Trophoblast cell (in vitro differentiated cells and primary cell): ENCODE results near the gene FAM13C.
A peak's percentile ranks its signal among the peaks of the same experiment; 100 is the strongest.

ENCODE experiments used
- DNase-seq, 2 donors: peaks; one replicate each; pipeline ENCODE4 v3.0.0-alpha.2; 2016
- H2AFZ ChIP-seq: 2 replicates; pipeline ENCODE4 v1.6.1; 2013; ENCODE audit warnings: low read length, moderate library complexity, mild to moderate bottlenecking; ENCODE audit not compliant: insufficient read depth, poor library complexity
- H2AK5ac ChIP-seq: 2 replicates; pipeline ENCODE4 v1.6.1; 2013; ENCODE audit warnings: mild to moderate bottlenecking, low read length
- H2BK120ac ChIP-seq: 2 replicates; pipeline ENCODE4 v1.6.1; 2013; ENCODE audit warnings: low read length, mild to moderate bottlenecking, moderate library complexity; ENCODE audit not compliant: insufficient read depth, poor library complexity
- H2BK12ac ChIP-seq: 2 replicates; pipeline ENCODE4 v1.6.1; 2013; ENCODE audit warnings: mild to moderate bottlenecking, low read length, moderate library complexity
- H2BK5ac ChIP-seq: 2 replicates; pipeline ENCODE4 v1.6.1; 2013; ENCODE audit warnings: low read length, low read depth, moderate library complexity, mild to moderate bottlenecking; ENCODE audit not compliant: poor library complexity
- H3K14ac ChIP-seq: 2 replicates; pipeline ENCODE4 v1.6.1; 2013; ENCODE audit warnings: mild to moderate bottlenecking, low read length
- H3K18ac ChIP-seq: 2 replicates; pipeline ENCODE4 v1.6.1; 2013; ENCODE audit warnings: mild to moderate bottlenecking, low read length
- H3K23ac ChIP-seq: 2 replicates; pipeline ENCODE4 v1.6.1; 2013; ENCODE audit warnings: low read length
- H3K27ac ChIP-seq: 2 replicates; pipeline ENCODE4 v1.5.1; 2013; ENCODE audit warnings: low read depth, mild to moderate bottlenecking, inconsistent platforms, low read length, moderate library complexity
- H3K27me3 ChIP-seq: 2 replicates; pipeline ENCODE4 v1.6.1; 2013; ENCODE audit warnings: inconsistent platforms, mild to moderate bottlenecking, low read length, moderate library complexity; ENCODE audit not compliant: insufficient read depth
- H3K36me3 ChIP-seq, 2 experiments: 1 replicate in 1 of 2; 2 replicates in 1 of 2; pipeline ENCODE4 v1.6.1; 2013; ENCODE audit warnings: low read length in 2 of 2, mild to moderate bottlenecking in 2 of 2, moderate library complexity in 1 of 2; ENCODE audit not compliant: insufficient read depth in 2 of 2, control insufficient read depth in 1 of 2
- H3K4ac ChIP-seq: 2 replicates; pipeline ENCODE4 v1.6.1; 2013; ENCODE audit warnings: low read depth, mild to moderate bottlenecking, low read length, moderate library complexity
- H3K4me1 ChIP-seq, 2 experiments: 1 replicate in 1 of 2; 2 replicates in 1 of 2; pipeline ENCODE4 v1.6.1; 2013; ENCODE audit warnings: low read length in 2 of 2, mild to moderate bottlenecking in 2 of 2, moderate library complexity in 1 of 2; ENCODE audit not compliant: insufficient read depth in 2 of 2, control insufficient read depth in 1 of 2
- H3K4me2 ChIP-seq: 2 replicates; pipeline ENCODE4 v1.6.1; 2013; ENCODE audit warnings: inconsistent platforms, mild to moderate bottlenecking, low read length, moderate library complexity
- H3K4me3 ChIP-seq: 2 replicates; pipeline ENCODE4 v1.5.1; 2013; ENCODE audit warnings: mild to moderate bottlenecking, low read depth, low read length, inconsistent platforms
- H3K79me1 ChIP-seq: one replicate; pipeline ENCODE4 v1.6.1; 2013; ENCODE audit warnings: low read length
- H3K79me2 ChIP-seq: 2 replicates; pipeline ENCODE4 v1.6.1; 2013; ENCODE audit warnings: low read length, mild to moderate bottlenecking; ENCODE audit not compliant: control insufficient read depth, insufficient read depth, poor library complexity
- H3K9ac ChIP-seq: 2 replicates; pipeline ENCODE4 v1.6.1; 2013; ENCODE audit warnings: mild to moderate bottlenecking, low read length
- H3K9me3 ChIP-seq: 2 replicates; pipeline ENCODE4 v1.6.1; 2013; ENCODE audit warnings: low read depth, mild to moderate bottlenecking, control low read depth, inconsistent platforms, low read length; ENCODE audit not compliant: insufficient read depth
- H4K12ac ChIP-seq: 2 replicates; pipeline ENCODE4 v1.6.1; 2013; ENCODE audit warnings: low read depth, mild to moderate bottlenecking, low read length, moderate library complexity
- H4K8ac ChIP-seq: 2 replicates; pipeline ENCODE4 v1.6.1; 2013; ENCODE audit warnings: low read depth, mild to moderate bottlenecking, low read length, moderate library complexity
- H4K91ac ChIP-seq: one replicate; pipeline ENCODE4 v1.6.1; 2013; ENCODE audit warnings: low read depth, mild to moderate bottlenecking, low read length, moderate library complexity
- WGBS: extraction: QIAGEN DNeasy Blood & Tissue Kit; methylation state at CpG from one replicate; pipeline ENCODE4 v1.1.7; 2013; ENCODE audit warnings: missing lambda C conversion rate; ENCODE audit not compliant: insufficient read length, insufficient coverage; ENCODE audit errors: extremely low coverage; 5-methylcytosine and 5-hydroxymethylcytosine counted together

Gene FAM13C

GRCh38 chr10:59363446-59363958 is 1.2 kb upstream of the FAM13C start:
- Histone ChIP-seq H3K4me1 (peaks cover 5 to 8% of the 10 kb centered on the region in 2 experiments), H3K4me2 (peak overlapping the region; percentile 86), H2BK12ac (no peak overlapping the region)

DNA sequence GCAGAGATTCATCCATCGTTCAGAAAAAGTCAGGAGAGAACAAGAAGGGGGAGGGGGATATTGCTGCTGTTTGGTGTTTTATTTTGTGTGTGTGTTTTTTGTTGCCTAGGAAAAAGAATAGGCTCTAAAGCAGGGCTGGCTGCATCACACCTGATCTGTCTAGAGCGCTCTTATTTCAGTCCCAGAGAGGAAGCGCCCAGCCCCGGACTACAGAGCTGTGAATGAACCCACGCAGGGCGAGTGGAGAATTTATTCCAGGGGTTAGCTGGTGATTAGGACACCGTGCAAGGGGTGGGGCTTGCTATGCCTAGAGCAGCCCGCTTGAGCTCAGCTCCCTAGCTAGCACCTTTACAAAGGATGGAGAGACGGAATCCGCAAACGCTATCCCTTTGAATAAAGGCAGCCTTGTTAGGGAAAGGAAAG is 621 bp upstream of the FAM13C start:
- no peaks in the 10 kb centered on the region for H3K79me2 ChIP-seq
- H3K36me3 ChIP-seq = no peaks in the 10 kb centered on the region
- no peak overlapping the region for H2BK12ac ChIP-seq
- no peak overlapping the region for H3K23ac ChIP-seq
- H3K18ac ChIP-seq = no peak overlapping the region
- H3K79me1 ChIP-seq = no peaks in the 10 kb centered on the region
- no peak overlapping the region for H4K8ac ChIP-seq
- H3K9ac ChIP-seq = no peak overlapping the region
- no CpG with 5 or more reads among the region's 11 CpGs for WGBS
- no peak overlapping the region for H2BK5ac ChIP-seq
- no peaks in the 10 kb centered on the region for H3K9me3 ChIP-seq
- H3K14ac ChIP-seq = no peak overlapping the region
- no peak overlapping the region for H3K4me3 ChIP-seq
- DNase-seq = peak; percentile 49 to 65
- H2AK5ac ChIP-seq = no peak overlapping the region
- H3K27ac ChIP-seq = no peak overlapping the region
- peaks cover 5 to 8% of the 10 kb centered on the region in 2 experiments for H3K4me1 ChIP-seq
- no peak overlapping the region for H2BK120ac ChIP-seq
- H4K91ac ChIP-seq = no peak overlapping the region
- no peak overlapping the region for H3K4ac ChIP-seq
- peak overlapping the region; percentile 86 for H3K4me2 ChIP-seq
- no peak overlapping the region for H4K12ac ChIP-seq
- peaks cover 2% of the 10 kb centered on the region for H3K27me3 ChIP-seq
- H2AFZ ChIP-seq = peak overlapping the region; percentile 58

More at GRCh38 chr10:59363446-59363958, 1.2 kb upstream of the FAM13C start:
- H2AK5ac ChIP-seq = no peak overlapping the region
- no peak overlapping the region for H3K9ac ChIP-seq
- no peaks in the 10 kb centered on the region for H3K9me3 ChIP-seq
- H3K23ac ChIP-seq = no peak overlapping the region
- no peak overlapping the region for H4K8ac ChIP-seq
- WGBS = no CpG with 5 or more reads among the region's 3 CpGs
- H3K79me2 ChIP-seq = no peaks in the 10 kb centered on the region
- DNase-seq = no peak
- no peaks in the 10 kb centered on the region for H3K36me3 ChIP-seq
- H3K27ac ChIP-seq = no peak overlapping the region
- H2AFZ ChIP-seq = no peak overlapping the region
- no peak overlapping the region for H3K4me3 ChIP-seq
- no peaks in the 10 kb centered on the region for H3K79me1 ChIP-seq
- H3K14ac ChIP-seq = no peak overlapping the region
- no peak overlapping the region for H2BK120ac ChIP-seq
- H4K91ac ChIP-seq = no peak overlapping the region
- no peak overlapping the region for H3K18ac ChIP-seq
- no peak overlapping the region for H3K4ac ChIP-seq
- H3K27me3 ChIP-seq = peaks cover 2% of the 10 kb centered on the region
- no peak overlapping the region for H2BK5ac ChIP-seq
- no peak overlapping the region for H4K12ac ChIP-seq

DNA sequence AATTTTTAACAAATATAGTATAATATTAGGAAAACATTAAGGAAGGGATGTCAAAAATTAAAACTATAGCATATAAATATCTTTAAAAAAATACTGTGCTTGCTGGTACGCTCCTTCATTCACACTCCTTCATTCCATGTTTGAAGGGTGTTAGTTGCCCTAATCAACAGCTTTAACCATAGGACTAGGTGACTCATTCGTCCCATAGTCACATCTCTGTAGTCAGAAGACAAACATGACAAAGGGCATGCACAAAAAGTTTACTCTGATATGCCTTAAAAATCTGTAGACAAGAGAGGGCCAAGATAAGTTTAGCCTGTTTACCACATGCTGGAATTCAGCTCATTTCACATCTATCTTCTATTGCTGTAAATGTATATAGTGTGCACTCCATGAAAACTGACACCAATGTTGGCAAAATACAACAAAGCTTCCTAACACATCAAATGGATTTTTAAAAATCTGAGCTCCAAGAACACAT is 646 bp downstream of the FAM13C start:
- no peaks in the 10 kb centered on the region for H3K36me3 ChIP-seq
- H3K4me3 ChIP-seq = no peak overlapping the region
- peaks cover 5 to 8% of the 10 kb centered on the region in 2 experiments for H3K4me1 ChIP-seq
- no peak overlapping the region for H4K8ac ChIP-seq
- WGBS = no CpG with 5 or more reads among the region's 2 CpGs
- no peak overlapping the region for H2AK5ac ChIP-seq
- H3K9ac ChIP-seq = no peak overlapping the region
- no peak overlapping the region for H3K27ac ChIP-seq
- H2AFZ ChIP-seq = no peak overlapping the region
- H3K4me2 ChIP-seq = peak overlapping the region; percentile 86
- peaks cover 2% of the 10 kb centered on the region for H3K27me3 ChIP-seq
- no peak overlapping the region for H2BK12ac ChIP-seq
- no peaks in the 10 kb centered on the region for H3K79me2 ChIP-seq
- H3K23ac ChIP-seq = no peak overlapping the region
- no peaks in the 10 kb centered on the region for H3K9me3 ChIP-seq
- DNase-seq = peak in 1 of 2 donors; percentile 44
- no peak overlapping the region for H2BK120ac ChIP-seq
- no peak overlapping the region for H4K91ac ChIP-seq
- H3K18ac ChIP-seq = no peak overlapping the region
- no peak overlapping the region for H3K4ac ChIP-seq
- no peak overlapping the region for H3K14ac ChIP-seq
- no peaks in the 10 kb centered on the region for H3K79me1 ChIP-seq
- no peak overlapping the region for H2BK5ac ChIP-seq
- H4K12ac ChIP-seq = no peak overlapping the region

GRCh38 chr10:59360605-59361405 is 1.5 kb downstream of the FAM13C start:
- no CpG with 5 or more reads among the region's 6 CpGs for WGBS
- Histone ChIP-seq H3K4ac (no peak overlapping the region), H3K9ac (no peak overlapping the region), H3K27me3 (peaks cover 2% of the 10 kb centered on the region), H2BK12ac (no peak overlapping the region), H3K4me3 (no peak overlapping the region), H3K4me1 (peaks cover 5 to 8% of the 10 kb centered on the region in 2 experiments), H3K9me3 (no peaks in the 10 kb centered on the region), H3K79me2 (no peaks in the 10 kb centered on the region), H2BK5ac (no peak overlapping the region), H3K18ac (no peak overlapping the region), H2AK5ac (no peak overlapping the region), H4K91ac (no peak overlapping the region), H3K36me3 (no peaks in the 10 kb centered on the region), H3K27ac (no peak overlapping the region), H3K23ac (peak overlapping the region; percentile 46), H4K8ac (no peak overlapping the region), H2BK120ac (no peak overlapping the region), H3K79me1 (no peaks in the 10 kb centered on the region), H3K14ac (no peak overlapping the region), H2AFZ (no peak overlapping the region), H3K4me2 (no peak overlapping the region), H4K12ac (no peak overlapping the region)
- no peak for DNase-seq
